Sigmoid colon (tissue), 4 donors: ENCODE measurements around the gene EEFSEC.

Experiments used
- EP300 ChIP-seq, 4 donors: sonication (generic); formaldehyde crosslinking; IDR thresholded peaks; one replicate each; pipeline ENCODE4 v1.6.1; 2017; ENCODE audit warnings: antibody characterized with exemption in 4 of 4
- POLR2A ChIP-seq, 2 donors: fragments of 450-650 bp; IDR thresholded peaks; one replicate each; pipeline ENCODE4 v1.6.1; 2016; ENCODE audit warnings: antibody characterized with exemption in 2 of 2, mild to moderate bottlenecking in 2 of 2, moderate library complexity in 2 of 2
- TF ChIP-seq, protein P1 (sequence below), 4 experiments: fragments of 450-650 bp in 3 of 4; fragments of 200-600 bp in 1 of 4; IDR thresholded peaks; one replicate each; pipeline ENCODE4 v1.5.1; 2016 to 2019; ENCODE audit warnings: antibody characterized with exemption in 4 of 4, mild to moderate bottlenecking in 3 of 4, moderate library complexity in 2 of 4

DNA sequence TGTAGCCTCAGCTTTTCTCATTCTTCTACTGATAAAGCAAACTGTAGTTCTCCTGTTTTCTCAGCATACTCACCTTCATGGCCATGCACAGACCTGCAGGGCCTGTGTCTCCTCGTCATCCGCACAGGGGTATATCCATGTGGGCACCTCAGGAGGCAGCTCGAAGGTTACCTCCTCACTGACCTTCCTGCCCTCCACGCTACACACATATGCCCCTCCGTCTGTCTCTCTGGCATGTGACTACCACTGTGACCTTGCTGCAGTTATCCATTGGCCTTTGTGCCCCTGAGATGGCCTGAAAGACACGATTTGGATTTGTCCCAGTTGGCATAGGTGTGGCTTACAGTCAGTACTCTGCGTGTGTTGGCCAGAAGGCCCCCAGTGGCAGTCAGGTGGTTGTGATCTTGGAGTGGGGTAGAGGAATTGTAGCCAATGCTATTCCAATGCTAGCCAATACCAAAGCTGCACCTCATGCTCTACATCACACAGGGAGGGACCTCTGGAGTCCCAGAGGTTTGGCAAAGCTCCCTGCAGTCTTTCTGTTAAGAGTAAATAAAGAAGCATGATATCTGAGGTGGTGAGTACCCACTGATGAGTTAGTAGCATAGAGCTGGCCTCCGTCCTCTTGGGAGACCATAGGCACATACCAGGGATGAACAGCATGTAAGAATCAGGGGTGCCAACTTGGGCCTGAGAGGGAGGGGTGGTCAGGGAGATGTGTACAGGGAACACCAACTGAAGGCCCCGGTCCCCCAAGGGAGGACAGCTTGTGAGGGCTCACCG lies 143.4 kb downstream of the EEFSEC start:
- TF ChIP-seq, protein P1, sequence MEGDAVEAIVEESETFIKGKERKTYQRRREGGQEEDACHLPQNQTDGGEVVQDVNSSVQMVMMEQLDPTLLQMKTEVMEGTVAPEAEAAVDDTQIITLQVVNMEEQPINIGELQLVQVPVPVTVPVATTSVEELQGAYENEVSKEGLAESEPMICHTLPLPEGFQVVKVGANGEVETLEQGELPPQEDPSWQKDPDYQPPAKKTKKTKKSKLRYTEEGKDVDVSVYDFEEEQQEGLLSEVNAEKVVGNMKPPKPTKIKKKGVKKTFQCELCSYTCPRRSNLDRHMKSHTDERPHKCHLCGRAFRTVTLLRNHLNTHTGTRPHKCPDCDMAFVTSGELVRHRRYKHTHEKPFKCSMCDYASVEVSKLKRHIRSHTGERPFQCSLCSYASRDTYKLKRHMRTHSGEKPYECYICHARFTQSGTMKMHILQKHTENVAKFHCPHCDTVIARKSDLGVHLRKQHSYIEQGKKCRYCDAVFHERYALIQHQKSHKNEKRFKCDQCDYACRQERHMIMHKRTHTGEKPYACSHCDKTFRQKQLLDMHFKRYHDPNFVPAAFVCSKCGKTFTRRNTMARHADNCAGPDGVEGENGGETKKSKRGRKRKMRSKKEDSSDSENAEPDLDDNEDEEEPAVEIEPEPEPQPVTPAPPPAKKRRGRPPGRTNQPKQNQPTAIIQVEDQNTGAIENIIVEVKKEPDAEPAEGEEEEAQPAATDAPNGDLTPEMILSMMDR (IDR thresholded peaks at IDR 0.05), result no peak
- TF ChIP-seq POLR2A (IDR thresholded peaks at IDR 0.05), result no peak
- no peak for TF ChIP-seq EP300 (IDR thresholded peaks at IDR 0.05)
